ENCODE results near the gene CLCN7.
A peak's percentile ranks its signal among the peaks of the same experiment; 100 is the strongest.

CLCN7 gene

DNA sequence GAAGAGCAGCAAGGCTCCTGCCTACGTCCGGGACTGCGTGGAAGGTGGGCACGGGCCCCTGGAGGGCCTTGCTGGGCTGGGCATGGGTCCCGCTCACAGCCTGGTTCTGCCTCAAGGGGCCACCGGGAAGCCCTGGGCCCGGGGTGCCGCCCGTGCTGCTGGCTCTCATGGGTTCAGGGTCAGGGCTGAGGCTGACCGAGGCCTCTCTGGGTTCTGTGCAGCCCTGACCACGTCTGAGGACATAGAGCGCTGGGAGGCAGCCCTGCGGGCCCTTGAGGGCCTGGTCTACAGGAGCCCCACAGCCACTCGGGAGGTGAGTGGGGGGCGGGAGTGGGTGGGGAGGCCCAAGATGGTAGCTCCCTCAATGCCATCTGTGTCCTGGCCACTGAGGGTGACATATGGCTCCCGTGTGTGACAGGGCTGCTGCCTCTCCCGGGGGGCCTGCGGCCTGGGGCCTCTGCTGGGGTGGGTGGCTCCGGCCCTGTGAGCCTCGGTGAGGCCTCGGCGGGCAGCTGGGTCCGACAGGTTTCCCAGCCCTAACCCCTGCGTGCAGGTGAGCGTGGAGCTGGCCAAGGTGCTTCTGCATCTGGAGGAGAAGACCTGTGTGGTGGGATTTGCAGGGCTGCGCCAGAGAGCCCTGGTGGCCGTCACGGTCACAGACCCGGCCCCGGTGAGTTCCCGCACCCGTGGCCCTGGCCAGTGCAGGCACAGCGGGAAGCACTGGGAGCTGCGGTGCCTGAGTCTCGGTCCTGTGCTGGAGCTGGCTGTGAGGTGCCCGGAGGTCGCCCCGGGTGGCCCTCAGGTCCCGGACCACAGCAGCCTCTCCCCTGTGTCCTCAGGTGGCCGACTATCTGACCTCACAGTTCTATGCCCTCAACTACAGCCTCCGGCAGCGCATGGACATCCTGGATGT is 27.5 kb upstream of the CLCN7 start:
- DNase-seq (ENCODE audit: low spot score): no peak

DNA sequence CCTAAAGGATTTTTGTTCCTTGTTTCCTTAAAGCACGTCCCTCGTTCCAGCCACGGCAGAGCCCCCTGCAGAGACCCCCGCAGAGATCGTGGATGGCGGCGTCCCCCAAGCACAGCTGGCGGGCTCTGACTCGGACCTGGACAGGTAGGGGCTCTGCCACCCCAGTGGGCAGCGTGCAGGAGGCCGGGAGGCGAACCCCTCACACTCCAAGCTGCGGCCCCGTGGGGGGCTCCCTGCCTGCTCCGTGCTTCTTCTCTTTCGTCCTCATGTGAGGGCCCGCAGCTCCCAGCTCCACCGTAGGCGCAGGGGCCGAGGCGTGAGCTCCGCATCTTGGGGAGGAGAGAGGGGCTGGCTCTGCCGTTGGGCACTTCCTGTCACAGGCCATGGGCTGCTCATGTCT is 26.8 kb upstream of the CLCN7 start:
- no peak for DNase-seq (ENCODE audit: low spot score)

DNA sequence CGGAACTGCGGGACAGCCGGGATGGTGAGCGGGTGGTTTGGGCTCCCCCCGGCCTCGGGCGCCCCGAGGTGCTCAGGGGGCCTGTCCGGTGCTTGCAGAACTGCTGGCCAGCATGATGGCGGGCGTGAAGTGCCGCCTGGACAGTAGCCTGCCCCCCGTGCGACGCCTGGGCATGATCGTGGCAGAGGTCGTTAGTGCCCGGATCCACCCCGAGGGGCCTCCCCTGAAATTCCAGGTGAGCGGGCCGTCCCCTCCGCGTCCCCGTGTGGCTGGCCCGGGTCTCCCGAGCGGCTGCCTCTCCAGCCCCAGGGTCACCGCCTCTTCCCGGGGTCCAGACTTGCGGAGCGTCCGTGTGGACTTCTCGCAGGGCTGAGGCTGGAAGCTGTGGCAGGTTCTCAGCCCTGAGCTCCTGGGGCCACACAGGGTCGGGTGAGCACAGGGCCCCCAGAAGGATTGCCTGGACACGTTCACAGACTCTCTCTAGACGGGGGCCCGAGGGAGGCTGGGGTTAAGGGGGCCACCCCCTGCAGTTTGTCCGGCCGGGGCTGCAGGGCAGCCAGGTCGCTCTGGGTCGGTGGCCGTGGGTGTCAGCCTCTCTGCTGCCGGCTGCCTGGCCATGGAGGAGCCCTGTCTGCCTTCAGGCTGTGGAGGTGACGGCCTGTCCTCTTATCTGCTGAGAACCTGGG is 25.8 kb upstream of the CLCN7 start:
- no peak for DNase-seq (ENCODE audit: low spot score)

DNA sequence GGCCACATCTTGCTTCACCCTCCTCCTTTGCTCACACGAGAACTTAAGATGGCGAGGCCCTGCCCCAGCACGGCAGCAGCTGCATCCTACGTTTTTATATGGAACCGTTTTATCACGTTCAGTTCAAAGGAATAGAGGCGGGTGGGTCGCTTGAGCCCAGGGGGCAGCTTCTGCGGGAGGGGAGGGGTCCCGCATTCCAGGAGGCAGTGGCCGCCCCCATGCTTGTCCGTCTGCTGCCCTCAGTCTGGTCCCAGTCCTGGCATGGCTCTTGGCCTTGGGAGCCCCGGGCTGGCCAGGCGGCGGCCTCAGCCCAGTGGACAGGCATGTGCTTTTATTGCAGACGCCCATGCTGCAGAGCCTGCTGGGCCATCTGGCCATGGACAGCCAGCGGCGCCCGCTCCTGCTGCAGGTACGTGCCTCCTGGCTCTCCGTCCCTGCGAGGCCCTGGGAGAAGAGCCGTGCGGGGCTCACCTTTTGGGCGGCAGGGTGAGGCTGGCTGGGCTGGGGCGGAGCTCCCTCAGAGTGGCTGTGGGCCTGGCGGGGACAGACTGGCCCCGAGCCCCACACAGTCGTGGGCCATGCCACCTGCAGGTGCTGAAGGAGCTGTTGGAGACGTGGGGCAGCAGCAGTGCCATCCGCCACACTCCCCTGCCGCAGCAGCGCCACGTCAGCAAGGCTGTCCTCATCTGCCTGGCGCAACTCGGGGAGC is 25.1 kb upstream of the CLCN7 start:
- DNase-seq (ENCODE audit: low spot score): no peak

DNA sequence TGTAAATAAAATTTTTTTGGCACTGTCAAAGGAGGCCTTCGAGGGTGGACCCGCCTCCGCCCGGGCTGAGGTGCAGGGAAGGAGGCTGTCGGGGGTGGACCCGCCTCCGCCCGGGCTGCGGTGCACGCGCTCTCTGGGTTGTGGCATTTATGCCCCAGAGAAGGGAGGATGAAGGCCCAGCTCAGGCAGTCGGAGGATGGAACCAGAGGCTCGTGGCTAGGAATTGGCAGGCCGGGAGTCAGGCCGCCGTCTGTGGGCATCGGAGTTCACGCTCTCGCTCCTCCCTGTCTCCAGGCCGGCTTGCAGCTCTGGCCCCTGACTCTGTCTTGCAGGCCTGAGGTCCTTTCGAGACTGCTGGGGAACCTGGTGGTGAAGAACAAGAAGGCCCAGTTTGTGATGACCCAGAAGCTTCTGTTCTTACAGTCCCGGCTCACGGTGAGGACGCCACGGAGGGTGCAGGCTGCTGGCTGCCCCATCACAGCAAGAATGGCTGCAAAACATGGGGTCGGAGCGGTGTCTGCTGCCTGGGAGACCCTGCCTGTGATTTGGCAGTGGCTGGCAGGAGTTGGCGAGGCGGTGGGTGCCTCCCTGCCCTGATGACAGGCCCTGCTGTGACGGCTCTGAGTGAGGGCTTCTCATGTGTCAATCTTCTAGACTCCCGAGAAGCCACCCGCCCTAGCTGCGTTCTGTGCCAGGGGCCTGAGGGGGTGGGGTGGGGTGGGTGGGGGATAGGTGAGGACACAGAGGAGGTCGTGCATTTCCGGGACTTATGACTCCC is 24.3 kb upstream of the CLCN7 start:
- no peak for DNase-seq (ENCODE audit: low spot score)

DNA sequence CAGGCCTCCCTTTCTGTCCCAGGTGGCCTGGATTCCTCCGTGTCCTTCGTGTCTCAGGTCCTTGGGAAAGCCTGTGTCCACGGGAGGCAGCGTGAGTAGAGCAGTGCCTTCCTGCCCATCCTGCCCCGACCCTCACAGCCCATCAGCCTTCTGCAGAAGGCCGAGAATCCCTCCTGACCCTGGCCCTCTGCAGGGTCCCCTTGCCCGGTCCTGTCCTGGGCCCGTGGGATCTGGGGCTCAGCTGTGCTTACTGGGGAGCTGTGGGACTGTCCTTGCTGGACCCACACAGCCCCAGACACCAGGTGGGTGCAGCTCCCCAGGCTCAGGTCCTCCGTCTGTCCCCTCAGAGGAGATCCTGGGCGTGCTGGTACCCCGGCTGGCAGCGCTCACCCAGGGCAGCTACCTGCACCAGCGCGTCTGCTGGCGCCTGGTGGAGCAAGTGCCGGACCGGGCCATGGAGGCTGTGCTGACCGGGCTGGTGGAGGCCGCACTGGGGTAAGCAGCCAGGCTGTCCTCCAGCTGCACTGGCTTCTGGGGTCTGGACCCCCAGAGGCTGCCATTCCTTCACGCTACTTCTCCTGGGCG is 22.3 kb upstream of the CLCN7 start:
- DNase-seq (ENCODE audit: low spot score): no peak

DNA sequence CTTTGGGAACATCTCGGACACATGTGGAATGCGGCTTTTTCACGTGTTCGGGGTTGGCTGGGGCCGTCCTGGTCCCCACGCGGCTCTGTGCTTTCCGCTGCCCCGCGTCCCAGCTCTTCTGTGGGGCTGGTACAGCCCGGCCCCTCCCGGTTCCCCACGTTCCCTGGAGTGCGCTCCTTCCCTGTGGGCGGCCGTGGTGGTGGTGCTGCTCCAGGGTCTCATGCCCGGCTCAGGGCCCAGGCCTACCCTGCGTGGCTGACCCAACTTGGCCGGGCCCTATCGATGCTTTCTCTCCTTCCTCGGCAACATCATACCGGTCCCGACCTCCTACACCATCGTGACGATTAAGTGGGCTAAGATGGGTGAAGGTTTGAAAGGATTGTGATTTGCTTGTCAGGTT is 21.6 kb upstream of the CLCN7 start:
- no peak for DNase-seq (ENCODE audit: low spot score)

DNA sequence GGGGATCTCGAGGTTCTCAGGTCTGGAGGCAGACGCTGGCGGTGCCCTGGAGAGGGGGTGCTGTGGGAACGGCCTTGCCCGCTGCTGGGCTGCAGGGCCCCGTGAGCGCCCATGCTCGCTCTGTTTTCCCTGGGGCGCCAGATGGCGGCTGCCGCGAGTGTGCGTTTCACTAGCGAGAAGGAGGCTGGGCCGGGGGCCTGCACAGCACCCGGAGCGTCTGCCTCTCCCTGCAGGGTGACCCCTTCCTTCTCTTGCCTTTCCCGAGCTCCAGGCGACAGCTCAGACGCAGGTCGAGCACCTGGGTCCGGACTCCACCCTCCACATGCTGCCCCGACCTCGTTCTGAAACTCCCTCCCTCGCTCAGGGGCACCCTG is 21.0 kb upstream of the CLCN7 start:
- DNase-seq (ENCODE audit: low spot score): no peak

DNA sequence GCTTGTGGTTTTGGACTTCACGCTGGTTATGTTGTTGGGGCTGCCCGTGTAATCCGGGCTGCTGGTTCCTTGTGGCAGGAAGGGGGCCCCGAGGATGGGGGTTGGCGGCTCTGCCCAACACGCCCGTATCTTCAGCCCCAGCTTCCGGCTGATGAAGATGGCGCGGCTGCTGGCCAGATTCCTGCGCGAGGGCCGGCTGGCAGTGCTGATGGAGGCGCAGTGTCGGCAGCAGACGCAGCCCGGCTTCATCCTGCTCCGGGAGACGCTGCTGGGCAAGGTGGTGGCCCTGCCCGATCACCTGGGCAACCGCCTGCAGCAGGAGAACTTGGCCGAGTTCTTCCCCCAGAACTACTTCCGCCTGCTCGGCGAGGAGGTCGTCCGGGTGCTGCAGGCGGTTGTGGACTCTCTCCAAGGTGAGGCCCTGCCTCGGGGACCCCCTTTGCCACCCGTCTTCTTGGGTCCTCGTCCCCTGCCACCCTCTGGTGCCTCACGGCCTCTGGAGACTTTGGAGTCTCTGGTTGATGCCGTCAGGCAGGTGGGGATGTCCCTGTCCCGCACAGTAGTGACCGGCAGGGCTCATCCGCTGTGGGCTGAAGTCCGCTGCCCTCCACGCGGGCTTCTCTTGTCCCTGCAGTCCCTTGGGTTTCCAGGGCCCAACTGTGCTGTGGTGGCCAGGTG is 20.5 kb upstream of the CLCN7 start:
- DNase-seq (ENCODE audit: low spot score): no peak

DNA sequence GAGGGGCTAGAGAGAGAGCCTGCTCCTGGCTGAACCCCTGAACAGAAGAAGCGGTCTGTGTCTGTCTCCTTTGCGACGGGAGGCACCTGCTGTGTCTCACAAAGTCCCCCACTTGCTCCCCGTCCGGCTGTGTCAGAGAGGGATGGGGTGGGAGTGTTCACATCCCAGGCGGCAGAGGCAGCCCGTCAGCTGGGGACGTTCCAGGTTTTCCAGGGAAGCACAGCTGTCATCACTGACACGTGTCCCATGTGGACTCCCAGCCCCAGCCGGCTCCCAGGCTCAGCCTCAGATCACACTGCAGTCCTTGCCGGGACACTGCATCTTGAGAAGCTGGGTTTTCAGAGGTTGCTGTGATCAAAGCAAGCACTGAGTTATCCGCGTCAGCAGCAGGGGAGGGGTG is 19.9 kb upstream of the CLCN7 start:
- no peak for DNase-seq (ENCODE audit: low spot score)

DNA sequence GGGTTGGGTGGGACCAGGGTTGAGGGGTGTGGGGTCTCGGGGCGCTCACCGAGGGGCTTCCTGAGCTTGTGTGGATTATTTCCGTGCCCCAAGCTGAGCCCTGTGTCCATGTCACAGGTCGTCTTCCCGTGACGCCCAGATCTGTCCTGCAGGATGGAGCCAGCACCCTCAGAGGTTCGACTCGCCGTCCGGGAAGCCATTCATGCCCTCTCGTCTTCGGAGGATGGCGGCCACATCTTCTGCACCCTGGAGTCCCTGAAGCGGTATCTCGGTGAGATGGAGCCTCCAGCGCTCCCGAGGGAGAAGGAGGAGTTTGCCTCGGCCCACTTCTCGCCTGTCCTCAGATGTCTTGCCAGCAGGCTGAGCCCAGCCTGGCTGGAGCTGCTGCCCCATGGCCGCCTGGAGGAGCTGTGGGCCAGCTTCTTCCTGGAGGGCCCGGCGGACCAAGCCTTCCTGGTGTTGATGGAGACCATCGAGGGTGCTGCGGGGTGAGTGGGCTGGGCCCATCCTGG is 19.4 kb upstream of the CLCN7 start:
- DNase-seq (ENCODE audit: low spot score): peak; percentile 67

DNA sequence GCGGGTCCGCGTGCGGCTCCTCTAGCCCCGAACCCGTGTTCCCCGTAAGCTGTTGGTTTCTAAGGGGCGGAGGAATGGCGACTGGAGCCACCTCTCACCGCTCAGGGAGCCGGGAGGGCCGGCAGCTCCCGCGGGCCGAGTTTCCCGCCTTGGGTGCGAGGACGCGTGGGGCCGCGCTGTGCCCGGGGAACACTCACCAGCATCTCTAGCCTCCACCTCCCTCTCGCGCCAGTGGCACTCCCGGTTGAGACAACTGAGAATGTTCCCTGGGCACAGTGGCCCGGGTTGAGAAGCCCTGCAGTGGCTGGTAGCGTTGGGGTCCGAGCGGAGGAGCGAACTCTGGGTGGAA is 18.9 kb upstream of the CLCN7 start:
- DNase-seq (ENCODE audit: low spot score): peak; percentile 71

DNA sequence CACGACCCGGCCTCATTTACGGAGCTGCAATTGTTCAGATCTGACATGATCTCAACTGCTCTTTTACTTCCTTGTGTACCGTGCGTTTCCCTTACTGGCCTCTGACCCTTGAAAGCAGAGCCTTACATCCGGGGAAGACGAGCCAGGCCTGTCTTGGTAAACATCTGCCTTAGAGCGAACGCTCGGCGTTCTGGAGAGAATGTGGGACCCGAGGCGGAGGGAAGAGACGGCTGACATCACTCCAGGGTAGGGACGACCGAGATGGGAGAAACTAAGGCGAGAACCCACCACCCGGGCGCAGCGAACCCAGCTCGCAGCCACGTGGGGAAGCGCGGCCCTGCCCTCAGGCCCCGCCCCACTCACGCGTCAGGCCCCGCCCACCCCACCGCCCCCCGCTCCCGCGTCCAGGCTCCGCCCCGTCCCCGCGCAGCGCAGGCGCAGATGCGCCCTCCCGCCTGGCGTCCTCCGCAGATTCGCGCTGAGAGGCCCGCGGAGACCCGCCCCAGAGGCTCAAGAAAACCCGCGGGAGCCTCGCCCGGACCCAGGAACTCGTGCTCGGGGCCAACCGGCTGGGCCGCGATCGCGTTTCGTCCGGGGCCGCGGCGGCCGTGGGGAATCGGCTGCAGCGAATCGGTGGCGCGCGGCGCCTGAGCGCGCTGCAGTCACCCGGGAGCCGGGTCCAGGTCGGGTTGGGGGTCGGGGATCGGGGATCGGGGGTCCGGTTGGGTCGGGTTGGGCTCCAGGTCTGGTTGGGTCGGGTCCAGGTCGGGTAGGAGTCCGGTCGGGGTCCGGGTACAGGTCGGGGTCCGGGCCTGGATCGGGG is 18.3 kb upstream of the CLCN7 start, which contains the start of gene TELO2:
Gene TELO2, plus strand, starts transcription at position 438 of the 823 bp plus-strand sequence. CDS start 922 bp downstream, outside the sequence.
- peak; percentile 99 for DNase-seq (ENCODE audit: low spot score)

DNA sequence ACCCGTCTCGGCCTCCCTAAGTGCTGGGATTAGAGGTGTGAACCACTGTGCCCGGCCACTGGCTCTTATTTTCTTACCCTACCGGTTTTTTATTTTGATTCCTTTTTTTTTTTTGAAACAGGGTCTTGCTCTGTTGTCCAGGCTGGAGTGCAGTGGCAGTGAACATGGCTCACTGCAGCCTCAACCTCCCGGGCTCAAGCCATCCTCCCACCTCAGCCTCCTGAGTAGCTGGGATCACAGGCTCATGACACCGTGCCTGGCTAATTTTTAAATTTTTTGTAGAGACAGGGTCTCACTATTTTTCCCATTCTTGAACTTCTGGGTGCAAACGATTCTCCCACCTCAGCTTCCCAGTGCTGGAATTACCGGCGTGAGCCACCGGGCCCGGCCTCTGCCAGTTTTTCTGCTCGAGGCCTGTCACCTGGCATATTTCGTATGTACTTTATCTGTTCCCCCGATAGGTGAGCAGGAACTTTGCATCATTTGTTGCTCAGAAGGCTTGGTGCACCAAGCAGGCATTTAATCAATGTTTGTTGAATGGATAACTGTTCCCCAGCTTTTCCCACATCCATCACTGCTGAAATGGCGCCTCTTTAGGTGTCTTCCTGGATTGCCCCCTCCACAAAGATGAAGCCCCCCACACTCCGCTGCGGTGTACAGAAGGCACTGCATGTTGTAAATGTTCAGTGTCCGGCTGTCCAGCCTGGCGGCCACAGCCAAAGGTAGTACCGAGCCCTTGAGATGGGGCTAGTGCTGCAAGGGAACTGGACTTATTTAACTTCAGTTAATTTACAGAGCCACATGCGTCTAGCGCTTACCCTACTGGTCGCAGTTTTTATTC is 17.5 kb upstream of the CLCN7 start:
- no peak for DNase-seq (ENCODE audit: low spot score)

DNA sequence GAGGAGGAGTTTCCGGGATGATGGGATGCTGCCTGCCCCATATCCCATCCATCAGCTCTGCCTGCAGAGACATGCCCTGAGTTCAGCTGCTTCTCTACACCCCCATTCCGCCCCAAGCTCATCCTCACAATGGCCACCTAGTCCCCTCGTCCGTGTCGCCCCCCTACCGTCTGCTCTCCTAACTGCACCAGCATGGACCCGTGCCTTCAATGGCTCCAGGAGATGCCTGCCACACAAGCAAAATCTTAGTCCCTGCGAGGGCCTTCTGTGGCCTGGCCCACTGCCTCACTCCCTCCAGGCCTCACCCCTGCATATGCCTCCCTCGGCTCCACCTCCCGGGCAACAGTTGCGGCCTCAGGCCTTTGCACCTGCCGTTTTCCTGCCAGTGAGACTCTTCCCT is 16.5 kb upstream of the CLCN7 start:
- no peak for DNase-seq (ENCODE audit: low spot score)

DNA sequence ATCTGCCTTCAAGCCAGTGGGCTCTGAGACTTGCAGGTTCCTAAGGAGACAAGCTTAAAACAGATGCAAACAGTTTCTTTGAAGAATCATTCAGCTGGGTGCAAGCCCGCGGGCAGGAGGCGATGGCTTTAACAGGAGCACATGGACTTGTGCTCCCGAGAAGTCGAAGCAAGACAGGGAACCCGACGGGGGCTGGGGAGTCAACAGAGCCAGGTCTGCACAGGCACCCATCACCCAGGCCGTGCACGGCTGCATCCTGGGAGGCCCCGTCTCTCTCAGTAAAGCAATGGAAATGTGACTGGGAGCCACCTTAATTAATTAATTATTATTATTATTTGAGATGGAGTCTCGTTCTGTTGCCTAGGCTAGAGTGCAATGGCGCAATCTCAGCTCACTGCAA is 14.2 kb upstream of the CLCN7 start:
- DNase-seq (ENCODE audit: low spot score): no peak

DNA sequence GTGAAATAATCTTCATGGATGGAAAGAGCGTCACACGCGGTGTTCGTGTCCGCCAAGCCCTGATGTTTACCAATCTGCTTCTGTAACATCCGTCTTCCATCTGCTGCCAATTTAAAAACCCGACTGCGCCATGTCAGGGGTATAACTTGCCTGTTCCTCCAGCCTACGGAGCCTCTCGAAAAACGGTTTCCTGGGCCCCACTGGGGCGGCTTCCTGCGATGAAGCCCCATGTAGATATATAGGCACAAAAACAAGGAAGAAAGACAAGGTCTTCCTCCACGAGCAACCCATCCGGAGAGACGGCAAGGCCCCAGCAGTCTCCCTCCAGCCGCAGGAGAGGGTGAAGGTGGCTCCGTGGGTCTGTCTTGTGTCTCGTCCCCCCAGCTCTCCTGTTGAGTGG is 13.8 kb upstream of the CLCN7 start, which contains the start of gene PTX4:
Gene PTX4, minus strand, starts transcription at position 326 of the 400 bp plus-strand sequence. Its CDS starts 35 bp downstream, at position 291.
- no peak for DNase-seq (ENCODE audit: low spot score)

DNA sequence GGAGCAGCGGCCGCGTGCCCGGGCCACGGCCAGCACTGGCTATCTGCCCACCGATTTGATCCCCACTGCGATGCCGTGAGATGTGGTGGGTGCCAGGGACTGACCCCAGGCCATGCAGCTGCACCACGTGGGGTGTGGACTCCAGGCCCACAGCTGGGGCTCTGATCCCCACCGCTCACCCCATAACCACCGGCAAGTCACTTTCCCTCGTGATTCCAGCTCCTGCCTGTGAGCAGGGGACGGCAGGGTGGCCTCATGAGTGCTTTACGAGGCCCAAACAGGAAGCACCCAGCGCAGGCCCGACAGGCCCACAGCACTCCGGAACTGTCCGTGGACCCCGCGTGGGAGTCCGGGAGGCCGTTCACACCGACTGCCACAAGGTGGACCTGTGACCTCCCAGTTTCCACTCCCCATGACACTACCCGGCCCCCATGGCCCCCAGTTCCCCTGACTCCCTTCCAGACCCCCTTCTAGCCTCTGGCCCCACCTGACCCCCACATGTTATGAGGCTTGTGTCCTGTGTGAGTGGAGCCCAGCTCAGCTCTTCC is 13.3 kb upstream of the CLCN7 start:
- DNase-seq (ENCODE audit: low spot score): no peak
